ENCODE results near the gene ATRX. TPM values are rescaled to one million over a fixed set of nuclear protein-coding genes. Genes with fewer than 3 reads are reported as not detected.

The ATRX gene
- total and polyA plus RNA-seq, 9 donors = 21.8 to 123 (median 94.0) TPM

DNA sequence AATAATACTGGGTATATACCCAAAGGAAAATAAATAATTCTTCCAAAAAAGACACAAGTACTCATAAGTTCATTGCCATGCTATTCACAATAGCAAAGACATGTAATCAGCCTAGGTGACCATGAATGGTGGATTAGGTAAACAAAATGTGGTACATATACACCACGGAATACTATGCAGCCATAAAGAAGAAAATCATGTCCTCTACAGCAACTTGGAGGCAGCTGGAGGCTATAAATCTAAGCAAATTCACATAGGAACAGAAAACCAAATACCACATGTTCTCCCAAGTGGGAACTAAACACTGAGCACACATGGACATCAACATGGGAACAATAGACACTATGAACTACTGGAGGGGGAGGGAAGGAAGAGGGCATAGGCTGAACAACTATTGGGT lies 146.2 kb downstream of the ATRX start:
- no peaks in the 10 kb centered on the region for H3K4me1 ChIP-seq (ENCODE audit: insufficient read depth)
- no peaks in the 10 kb centered on the region for H3K9me3 ChIP-seq
- no peak overlapping the region for H3K4me3 ChIP-seq
- intact Hi-C loops (cut with DNase I) = no loop called here
- TF ChIP-seq POLR2A (IDR thresholded peaks at IDR 0.05) = no peak
- TF ChIP-seq, protein P1, sequence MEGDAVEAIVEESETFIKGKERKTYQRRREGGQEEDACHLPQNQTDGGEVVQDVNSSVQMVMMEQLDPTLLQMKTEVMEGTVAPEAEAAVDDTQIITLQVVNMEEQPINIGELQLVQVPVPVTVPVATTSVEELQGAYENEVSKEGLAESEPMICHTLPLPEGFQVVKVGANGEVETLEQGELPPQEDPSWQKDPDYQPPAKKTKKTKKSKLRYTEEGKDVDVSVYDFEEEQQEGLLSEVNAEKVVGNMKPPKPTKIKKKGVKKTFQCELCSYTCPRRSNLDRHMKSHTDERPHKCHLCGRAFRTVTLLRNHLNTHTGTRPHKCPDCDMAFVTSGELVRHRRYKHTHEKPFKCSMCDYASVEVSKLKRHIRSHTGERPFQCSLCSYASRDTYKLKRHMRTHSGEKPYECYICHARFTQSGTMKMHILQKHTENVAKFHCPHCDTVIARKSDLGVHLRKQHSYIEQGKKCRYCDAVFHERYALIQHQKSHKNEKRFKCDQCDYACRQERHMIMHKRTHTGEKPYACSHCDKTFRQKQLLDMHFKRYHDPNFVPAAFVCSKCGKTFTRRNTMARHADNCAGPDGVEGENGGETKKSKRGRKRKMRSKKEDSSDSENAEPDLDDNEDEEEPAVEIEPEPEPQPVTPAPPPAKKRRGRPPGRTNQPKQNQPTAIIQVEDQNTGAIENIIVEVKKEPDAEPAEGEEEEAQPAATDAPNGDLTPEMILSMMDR (IDR thresholded peaks at IDR 0.05) = no peak
- TF ChIP-seq EP300 (IDR thresholded peaks at IDR 0.05) = no peak
- DNase-seq = no peak
- H3K36me3 ChIP-seq = no peaks in the 10 kb centered on the region
- H3K27me3 ChIP-seq = no peaks in the 10 kb centered on the region
- 61 to 84% (median 73%) methylated on average over 1 of the region's 1 CpG for WGBS, 3 donors
- no peak overlapping the region for H3K27ac ChIP-seq

- WGBS, 3 donors = 89 to 90% (median 90%) methylated on average over 8 of the region's 8 CpGs
- intact Hi-C loops (cut with DNase I) = no loop called here
- TF ChIP-seq POLR2A (IDR thresholded peaks at IDR 0.05) = no peak
- TF ChIP-seq, protein P1 (IDR thresholded peaks at IDR 0.05) = no peak
Observed at GRCh38 chrX:77638397-77638796, 147.6 kb downstream of the ATRX start.

GRCh38 chrX:77635373-77635772 lies 150.6 kb downstream of the ATRX start:
- Histone ChIP-seq H3K27me3 (no peaks in the 10 kb centered on the region), H3K27ac (no peak overlapping the region), H3K4me1 (ENCODE audit: insufficient read depth) (no peaks in the 10 kb centered on the region), H3K9me3 (no peaks in the 10 kb centered on the region), H3K36me3 (no peaks in the 10 kb centered on the region), H3K4me3 (no peak overlapping the region)
- TF ChIP-seq EP300 (IDR thresholded peaks at IDR 0.05) (no peak), POLR2A (IDR thresholded peaks at IDR 0.05) (no peak)
- TF ChIP-seq, protein P1 (IDR thresholded peaks at IDR 0.05) = no peak
- 72 to 77% (median 74%) methylated on average over 2 of the region's 2 CpGs for WGBS, 3 donors
- DNase-seq = no peak
- intact Hi-C loops (cut with DNase I) = no loop called here

More at GRCh38 chrX:77638397-77638796, 147.6 kb downstream of the ATRX start:
- H3K4me3 ChIP-seq = no peak overlapping the region
- no peaks in the 10 kb centered on the region for H3K9me3 ChIP-seq
- H3K36me3 ChIP-seq = no peaks in the 10 kb centered on the region
- H3K27ac ChIP-seq = no peak overlapping the region
- DNase-seq = no peak
- H3K27me3 ChIP-seq = no peaks in the 10 kb centered on the region
- H3K4me1 ChIP-seq (ENCODE audit: insufficient read depth) = no peaks in the 10 kb centered on the region

GRCh38 chrX:77628294-77629025 lies 157.6 kb downstream of the ATRX start:
- no peaks in the 10 kb centered on the region for H3K27me3 ChIP-seq

More at GRCh38 chrX:77628294-77629025, 157.6 kb downstream of the ATRX start:
- intact Hi-C loops (cut with DNase I) = no loop called here
- 88 to 93% (median 91%) methylated on average over 1 of the region's 1 CpG for WGBS, 3 donors
- Histone ChIP-seq H3K36me3 (no peaks in the 10 kb centered on the region), H3K9me3 (no peaks in the 10 kb centered on the region), H3K27ac (no peak overlapping the region), H3K4me3 (no peak overlapping the region), H3K4me1 (ENCODE audit: insufficient read depth) (no peaks in the 10 kb centered on the region)
- TF ChIP-seq POLR2A (IDR thresholded peaks at IDR 0.05) (no peak), EP300 (IDR thresholded peaks at IDR 0.05) (no peak)
- TF ChIP-seq, protein P1 (IDR thresholded peaks at IDR 0.05) = no peak
- DNase-seq = no peak

Data from ovary (tissue), 9 donors.